Fibroblast of the aortic adventitia (primary cell): Measurements from ENCODE around the gene AUTS2. TPM values are rescaled to one million over a fixed set of nuclear protein-coding genes. Genes with fewer than 3 reads are reported as not detected.
"Not testable (repeated sequence)": the region's sequence is repeated elsewhere in the genome, so short reads cannot be mapped to it uniquely, and the experiment has no call there.

Experiments
- DNase-seq: peaks from one replicate; pipeline ENCODE4 v3.0.0-alpha.2; 2010; ENCODE audit warnings: low read depth
- H3K4me3 ChIP-seq: 2 replicates; pipeline ENCODE4 v1.5.1; 2011; ENCODE audit warnings: low read depth, mild to moderate bottlenecking, control low read depth, low read length, moderate library complexity
- CTCF ChIP-seq: IDR thresholded peaks from 2 replicates; pipeline ENCODE4 v1.5.1; 2011; ENCODE audit warnings: mild to moderate bottlenecking, low read length, control low read depth, inconsistent platforms; ENCODE audit not compliant: insufficient read depth
- total RNA-seq: library from RNA; depleted of rRNA; stranded (reverse); fragments of >200 nt; gene quantifications from 2 replicates; pipeline ENCODE4 v1.2.3, GENCODE V29; 2012; ENCODE audit warnings: low replicate concordance

The AUTS2 gene
- total RNA-seq, 1 donor: 10.7 TPM

DNA sequence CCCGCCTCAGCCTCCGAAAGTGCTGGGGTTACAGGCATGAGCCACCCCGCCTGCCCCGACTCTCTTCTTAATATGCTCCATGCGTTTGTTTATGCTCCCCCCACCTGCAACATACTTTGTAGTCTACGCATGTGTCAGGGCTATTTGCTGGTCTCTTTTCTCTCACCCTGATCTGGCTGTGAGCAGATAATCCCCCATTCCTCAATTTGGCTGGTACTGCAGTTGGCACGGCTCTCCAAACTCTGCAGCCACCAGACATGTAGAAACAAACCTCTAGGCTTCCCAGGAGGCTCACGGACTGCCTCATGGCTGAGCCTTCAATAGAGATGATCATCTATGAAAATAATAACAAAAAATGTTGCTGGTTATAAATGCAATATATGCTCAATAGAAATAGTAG, 993.4 kb downstream of the AUTS2 start:
- TF ChIP-seq CTCF: no peak
- DNase-seq: no peak
- H3K4me3 ChIP-seq: no peak overlapping the region

- no peak overlapping the region for H3K4me3 ChIP-seq
- DNase-seq: no peak
- no peak for TF ChIP-seq CTCF
Measured at GRCh38 chr7:70592171-70592570, 993.9 kb downstream of the AUTS2 start.

DNA sequence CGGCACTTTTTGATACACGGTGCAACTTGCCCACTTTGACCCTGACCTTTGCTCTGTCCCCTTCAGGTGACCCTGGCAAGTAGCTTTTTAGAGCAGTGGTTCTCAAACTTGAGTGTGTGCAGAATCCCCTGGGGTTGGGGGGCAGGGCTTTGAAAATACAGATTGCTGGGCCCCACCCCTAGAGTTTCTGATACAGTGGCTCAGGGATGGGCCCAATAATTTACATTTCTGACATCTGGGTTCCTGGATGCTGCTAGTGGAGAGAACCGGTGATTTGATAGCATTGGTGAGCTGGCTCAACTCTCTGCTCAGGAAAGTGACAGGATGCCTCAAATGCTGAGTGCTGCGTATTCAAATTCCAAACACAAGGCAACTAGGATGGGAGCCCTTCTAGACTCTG, 995.9 kb downstream of the AUTS2 start:
- no peak overlapping the region for H3K4me3 ChIP-seq
- TF ChIP-seq CTCF: no peak
- no peak for DNase-seq

- DNase-seq, H3K4me3 ChIP-seq: not testable (repeated sequence)
Measured at GRCh38 chr7:70594885-70595284, 996.6 kb downstream of the AUTS2 start.

DNA sequence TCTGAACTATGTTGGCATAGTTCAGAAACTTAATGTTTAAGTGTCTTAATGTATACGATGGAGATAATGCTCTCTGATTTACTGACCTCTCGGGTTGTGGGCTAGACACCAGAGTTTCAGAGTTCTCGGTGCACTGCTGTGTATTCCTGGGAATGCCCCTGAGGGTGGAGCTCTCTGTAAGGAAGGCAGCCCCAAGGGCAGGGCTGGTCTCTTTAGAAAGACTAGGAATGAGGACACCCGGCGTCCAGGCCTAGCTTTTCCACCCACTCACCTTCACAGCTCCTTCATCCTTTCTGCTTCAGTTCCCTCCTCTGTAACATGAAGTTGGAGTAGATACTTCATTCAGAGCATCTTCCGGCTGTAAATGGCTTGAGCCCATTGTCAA, 997.1 kb downstream of the AUTS2 start:
- no peak for TF ChIP-seq CTCF
- no peak overlapping the region for H3K4me3 ChIP-seq
- no peak for DNase-seq

DNA sequence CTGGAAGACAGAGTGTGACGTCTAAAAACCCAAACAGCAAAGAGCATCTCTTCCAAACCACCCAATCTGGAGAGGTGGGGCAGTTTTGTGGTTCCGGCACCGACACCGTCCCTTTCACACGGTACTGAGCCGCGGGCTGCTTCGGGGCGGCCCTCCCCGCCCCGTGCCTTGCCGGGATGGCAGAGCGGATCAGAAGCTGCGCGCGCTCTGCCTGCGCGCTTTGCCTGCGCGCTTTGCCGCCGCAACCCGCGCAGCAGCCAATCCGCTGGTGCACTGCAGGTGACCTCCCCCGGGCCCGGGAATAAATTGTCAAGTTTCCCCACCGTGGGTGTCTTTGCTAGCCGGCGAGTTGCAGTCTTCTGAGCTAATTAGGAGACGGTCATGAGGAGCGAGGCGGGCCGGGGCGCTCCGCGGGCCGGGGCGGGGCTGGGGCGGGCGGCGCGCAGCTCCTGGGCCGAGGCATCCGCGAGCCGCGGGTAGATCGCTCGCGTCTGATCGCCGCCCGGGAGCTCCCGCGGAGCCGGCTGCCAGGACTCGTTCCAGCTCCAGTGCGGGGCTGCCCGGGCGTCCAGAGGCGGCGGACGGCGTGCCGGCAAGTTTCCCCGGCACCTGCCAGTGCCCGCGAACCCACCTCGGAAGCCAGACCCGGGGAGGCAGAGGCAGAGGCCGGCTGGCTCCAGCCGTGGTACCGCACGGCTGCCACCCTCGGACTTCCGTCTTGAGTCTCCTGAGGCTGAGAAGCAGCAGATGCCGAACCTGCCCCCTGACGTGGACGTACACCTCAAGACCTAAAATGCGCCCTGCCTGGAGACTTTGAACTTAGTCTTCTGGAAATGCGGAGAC, 997.7 kb downstream of the AUTS2 start:
- H3K4me3 ChIP-seq: no peak overlapping the region

DNA sequence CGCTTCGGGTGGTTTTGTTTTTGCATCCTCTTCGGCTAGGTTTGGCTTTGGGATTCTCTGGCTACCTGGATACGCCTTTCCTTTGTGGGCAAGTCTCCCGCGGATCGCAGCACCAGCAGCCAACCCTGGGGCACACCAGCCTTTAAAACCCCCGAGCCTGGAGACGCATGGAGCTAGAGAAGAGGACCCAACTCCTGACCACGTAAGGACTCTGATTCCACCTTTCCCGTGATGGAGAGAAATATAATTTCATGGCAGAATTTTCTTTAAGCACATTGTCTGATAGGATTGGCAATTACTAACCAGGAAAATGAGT, 998.3 kb downstream of the AUTS2 start:
- no peak for DNase-seq
- TF ChIP-seq CTCF: no peak
- no peak overlapping the region for H3K4me3 ChIP-seq

More for the DNA sequence above, 997.7 kb downstream of the AUTS2 start:
- no peak for TF ChIP-seq CTCF
- no peak for DNase-seq
